Measurements from ENCODE around the gene GRIK1.

GRIK1 gene

GRCh38 chr21:29661672-29662442, 277.9 kb downstream of the GRIK1 start:
- DNase-seq = no peak

- no peak for DNase-seq
Measured at GRCh38 chr21:29660047-29660720, 279.6 kb downstream of the GRIK1 start.

- DNase-seq = no peak
Measured at GRCh38 chr21:29658934-29659203, 280.9 kb downstream of the GRIK1 start.

- DNase-seq = no peak
Measured at GRCh38 chr21:29658177-29658933, 281.4 kb downstream of the GRIK1 start.

GRCh38 chr21:29657240-29657989, 282.4 kb downstream of the GRIK1 start:
- no peak for DNase-seq

- DNase-seq = no peak
Measured at GRCh38 chr21:29656504-29657239, 283.1 kb downstream of the GRIK1 start.

- DNase-seq = no peak
Measured at GRCh38 chr21:29655577-29655976, 284.2 kb downstream of the GRIK1 start.

GRCh38 chr21:29654855-29655254, 284.9 kb downstream of the GRIK1 start:
- DNase-seq = no peak

GRCh38 chr21:29654203-29654602, 285.6 kb downstream of the GRIK1 start:
- DNase-seq = no peak

GRCh38 chr21:29650523-29651022, 289.2 kb downstream of the GRIK1 start:
- DNase-seq = no peak

GRCh38 chr21:29649406-29649814, 290.4 kb downstream of the GRIK1 start:
- no peak for DNase-seq

GRCh38 chr21:29648710-29649240, 291.0 kb downstream of the GRIK1 start:
- DNase-seq = no peak

- no peak for DNase-seq
Measured at GRCh38 chr21:29647353-29647781, 292.4 kb downstream of the GRIK1 start.

- no peak for DNase-seq
Measured at GRCh38 chr21:29645666-29646553, 293.9 kb downstream of the GRIK1 start.

- DNase-seq = no peak
Measured at GRCh38 chr21:29643289-29643688, 296.5 kb downstream of the GRIK1 start.

GRCh38 chr21:29642551-29643245, 297.1 kb downstream of the GRIK1 start:
- no peak for DNase-seq

GRCh38 chr21:29641635-29642550, 297.9 kb downstream of the GRIK1 start:
- DNase-seq = no peak

GRCh38 chr21:29641001-29641634, 298.7 kb downstream of the GRIK1 start:
- no peak for DNase-seq

- no peak for DNase-seq
Measured at GRCh38 chr21:29640080-29640508, 299.7 kb downstream of the GRIK1 start.
